H9 (cell line): Measurements from ENCODE around the gene ARHGAP5. TPM values are rescaled to one million over a fixed set of nuclear protein-coding genes. Genes with fewer than 3 reads are reported as not detected.

Experiments
- DNase-seq: peaks from one replicate; pipeline ENCODE4 v3.0.0-alpha.2; 2017
- H2AFZ ChIP-seq: one replicate; pipeline ENCODE4 v1.6.1; 2013; ENCODE audit warnings: mild to moderate bottlenecking, low read length, control low read depth, moderate library complexity
- H2AK5ac ChIP-seq: 2 replicates; pipeline ENCODE4 v1.6.1; 2013; ENCODE audit warnings: low read length, control low read depth, mixed read lengths; ENCODE audit not compliant: insufficient read length
- H2BK120ac ChIP-seq: one replicate; pipeline ENCODE4 v1.6.1; 2013; ENCODE audit warnings: low read depth, mild to moderate bottlenecking, low read length, control low read depth, inconsistent platforms; ENCODE audit not compliant: poor library complexity, severe bottlenecking
- H2BK12ac ChIP-seq: 2 replicates; pipeline ENCODE4 v1.6.1; 2013; ENCODE audit warnings: low read length, control low read depth, mixed read lengths, low read depth; ENCODE audit not compliant: insufficient read length
- H2BK15ac ChIP-seq: 2 replicates; pipeline ENCODE4 v1.6.1; 2013; ENCODE audit warnings: low read depth, low read length, control low read depth
- H2BK20ac ChIP-seq: one replicate; pipeline ENCODE4 v1.6.1; 2013; ENCODE audit warnings: low read depth, mild to moderate bottlenecking, low read length, control low read depth, inconsistent platforms; ENCODE audit not compliant: poor library complexity, severe bottlenecking
- H2BK5ac ChIP-seq: 2 replicates; pipeline ENCODE4 v1.6.1; 2013; ENCODE audit warnings: low read length, control low read depth, mixed read lengths; ENCODE audit not compliant: insufficient read length
- H3K14ac ChIP-seq: 2 replicates; pipeline ENCODE4 v1.6.1; 2013; ENCODE audit warnings: low read length, control low read depth; ENCODE audit not compliant: insufficient read depth
- H3K18ac ChIP-seq: 2 replicates; pipeline ENCODE4 v1.6.1; 2013; ENCODE audit warnings: low read depth, mild to moderate bottlenecking, mixed read lengths, low read length, control low read depth; ENCODE audit not compliant: insufficient read length
- H3K23ac ChIP-seq: 2 replicates; pipeline ENCODE4 v1.6.1; 2013; ENCODE audit warnings: low read length, control low read depth, mixed read lengths, low read depth; ENCODE audit not compliant: insufficient read length
- H3K23me2 ChIP-seq: 2 replicates; pipeline ENCODE4 v1.6.1; 2013; ENCODE audit warnings: low read depth, mild to moderate bottlenecking, mixed read lengths, low read length, control low read depth; ENCODE audit not compliant: insufficient read length, poor library complexity, severe bottlenecking
- H3K27ac ChIP-seq: 2 replicates; pipeline ENCODE4 v1.5.1; 2013; ENCODE audit warnings: low read length, control low read depth, mixed read lengths, low read depth; ENCODE audit not compliant: insufficient read length
- H3K27me3 ChIP-seq: 2 replicates; pipeline ENCODE4 v1.6.1; 2013; ENCODE audit warnings: low read length, control low read depth, inconsistent platforms; ENCODE audit not compliant: insufficient read depth
- H3K4ac ChIP-seq: 2 replicates; pipeline ENCODE4 v1.6.1; 2013; ENCODE audit warnings: low read depth, mild to moderate bottlenecking, control low read depth, inconsistent platforms, low read length, moderate library complexity
- H3K4me1 ChIP-seq: 2 replicates; pipeline ENCODE4 v1.6.1; 2013; ENCODE audit warnings: low read length, control low read depth, inconsistent platforms; ENCODE audit not compliant: insufficient read depth
- H3K4me2 ChIP-seq: 2 replicates; pipeline ENCODE4 v1.6.1; 2013; ENCODE audit warnings: low read length, control low read depth, mixed read lengths; ENCODE audit not compliant: insufficient read length, insufficient read depth
- H3K56ac ChIP-seq: 2 replicates; pipeline ENCODE4 v1.6.1; 2013; ENCODE audit warnings: low read depth, mild to moderate bottlenecking, mixed read lengths, low read length, control low read depth; ENCODE audit not compliant: insufficient read length
- H3K79me1 ChIP-seq: 2 replicates; pipeline ENCODE4 v1.6.1; 2013; ENCODE audit warnings: low read depth, mild to moderate bottlenecking, moderate library complexity, low read length, control low read depth, inconsistent platforms; ENCODE audit not compliant: insufficient read depth, poor library complexity, severe bottlenecking
- H3K79me2 ChIP-seq: 2 replicates; pipeline ENCODE4 v1.6.1; 2013; ENCODE audit warnings: low read length, control low read depth, inconsistent platforms; ENCODE audit not compliant: insufficient read depth
- H3K9ac ChIP-seq: 2 replicates; pipeline ENCODE4 v1.6.1; 2013; ENCODE audit warnings: low read length, control low read depth, mixed read lengths; ENCODE audit not compliant: insufficient read length; ENCODE audit errors: extremely low read depth
- H3K9me3 ChIP-seq: one replicate; pipeline ENCODE4 v1.6.1; 2013; ENCODE audit warnings: low read depth, low read length, inconsistent platforms; ENCODE audit not compliant: control insufficient read depth
- H3T11ph ChIP-seq: one replicate; pipeline ENCODE4 v1.6.1; 2013; ENCODE audit warnings: mild to moderate bottlenecking, low read length, control low read depth, inconsistent platforms
- H4K20me1 ChIP-seq: one replicate; pipeline ENCODE4 v1.6.1; 2013; ENCODE audit not compliant: control insufficient read depth, insufficient read length, insufficient read depth
- H4K5ac ChIP-seq: 2 replicates; pipeline ENCODE4 v1.6.1; 2013; ENCODE audit warnings: low read depth, mild to moderate bottlenecking, mixed read lengths, low read length, control low read depth; ENCODE audit not compliant: insufficient read length
- H4K8ac ChIP-seq: replicated peaks from 2 replicates; pipeline ENCODE4 v1.6.1; 2013; ENCODE audit warnings: low read length, control low read depth, mixed read lengths, low read depth; ENCODE audit not compliant: insufficient read length
- H4K91ac ChIP-seq: 2 replicates; pipeline ENCODE4 v1.6.1; 2013; ENCODE audit warnings: low read depth, mild to moderate bottlenecking, moderate library complexity, mixed read lengths, low read length, control low read depth; ENCODE audit not compliant: insufficient read length
- H3K27ac Mint-ChIP-seq, 3 experiments: 2 replicates in 2 of 3; 3 replicates in 1 of 3; pipeline ENCODE4 v1.8.0; 2020 to 2021; ENCODE audit warnings: mixed read lengths in 3 of 3, mild to moderate bottlenecking in 1 of 3, moderate library complexity in 1 of 3
- H3K27me3 Mint-ChIP-seq: 2 replicates; pipeline ENCODE4 v1.8.0; 2021; ENCODE audit warnings: low read depth, mild to moderate bottlenecking, moderate library complexity, mixed read lengths
- H3K36me3 Mint-ChIP-seq, 3 experiments: 2 replicates in 2 of 3; 3 replicates in 1 of 3; pipeline ENCODE4 v1.8.0; 2020 to 2021; ENCODE audit warnings: low read depth in 3 of 3, mixed read lengths in 3 of 3; ENCODE audit not compliant: insufficient read depth in 1 of 3
- H3K4me1 Mint-ChIP-seq, 2 experiments: 2 replicates each; pipeline ENCODE4 v1.8.0; 2020; ENCODE audit warnings: mixed read lengths in 2 of 2
- H3K4me3 Mint-ChIP-seq, 2 experiments: 2 replicates in 1 of 2; 3 replicates in 1 of 2; pipeline ENCODE4 v1.8.0; 2020 to 2021; ENCODE audit warnings: mild to moderate bottlenecking in 2 of 2, mixed read lengths in 2 of 2, moderate library complexity in 1 of 2
- H3K9me3 Mint-ChIP-seq, 2 experiments: 2 replicates in 1 of 2; 3 replicates in 1 of 2; pipeline ENCODE4 v1.8.0; 2020; ENCODE audit warnings: mild to moderate bottlenecking in 2 of 2, mixed read lengths in 2 of 2, moderate library complexity in 1 of 2
- WGBS: extraction: QIAGEN DNeasy Blood & Tissue Kit; methylation state at CpG from one replicate; pipeline ENCODE4 v1.1.7; 2013; ENCODE audit warnings: missing lambda C conversion rate, low lambda C conversion rate, mixed read lengths; ENCODE audit not compliant: insufficient read length; ENCODE audit errors: extremely low coverage; 5-methylcytosine and 5-hydroxymethylcytosine counted together
- total RNA-seq: library from RNA; stranded (reverse); gene quantifications from 2 replicates; pipeline ENCODE4 v1.2.1, GENCODE V29; 2021
- TF ChIP-seq, protein P1 (sequence below): fragments of 200-600 bp; sonication (generic); conservative IDR thresholded peaks from 3 replicates; pipeline ENCODE4 v1.8.0; 2021; ENCODE audit warnings: antibody characterized with exemption, mild to moderate bottlenecking

ARHGAP5 gene
- total RNA-seq, 1 experiment from 2014 or later, result 73.8 TPM

DNA sequence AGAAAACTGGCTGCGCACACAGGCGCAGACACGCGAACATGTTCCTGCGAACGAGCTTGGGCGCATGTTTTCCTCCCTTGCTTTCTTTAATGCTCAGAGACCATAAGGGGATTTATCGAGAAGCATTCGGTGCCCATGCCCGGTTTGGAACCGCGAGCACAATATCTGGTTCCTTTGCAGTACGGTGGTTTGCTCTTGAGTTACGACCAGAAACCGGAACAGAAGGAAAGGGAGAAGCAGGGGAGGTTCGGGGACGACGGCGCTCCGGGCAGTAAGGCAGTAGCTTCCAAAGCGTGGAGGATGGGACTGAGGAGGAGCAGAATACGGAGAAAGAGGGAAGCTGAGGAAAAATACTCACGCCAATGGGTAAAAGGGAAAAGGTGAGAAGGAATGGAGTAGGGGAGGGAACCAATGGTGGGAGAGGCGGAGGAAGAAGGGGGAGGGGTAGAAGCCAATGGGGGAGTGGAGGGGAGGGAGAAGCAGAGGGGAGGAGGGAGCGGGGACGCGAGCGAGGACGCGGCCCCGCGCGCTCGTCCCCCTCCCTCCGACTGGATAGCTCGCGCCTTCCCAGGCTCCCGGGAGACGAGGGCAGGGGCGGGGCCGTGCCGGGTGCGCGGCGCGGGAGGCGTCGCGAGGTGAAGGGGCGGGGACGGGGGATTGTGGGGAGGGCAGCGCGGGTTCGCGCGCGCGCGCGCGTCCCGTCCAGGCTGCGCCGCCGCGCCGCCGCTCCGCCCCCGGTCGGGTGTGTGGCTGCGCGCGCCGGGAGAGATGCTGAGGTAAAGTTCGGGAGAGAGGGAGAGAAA is 625 bp upstream of the ARHGAP5 start:
- Histone ChIP-seq H3K18ac (peak overlapping the region; percentile 66), H3K27ac (peak overlapping the region; percentile 66), H4K91ac (no peak overlapping the region), H3K4ac (no peak overlapping the region), H3K23ac (no peak overlapping the region), H4K20me1 (no peaks in the 10 kb centered on the region), H2AFZ (no peak overlapping the region), H3K4me2 (peak overlapping the region; percentile 68), H3K79me2 (peaks cover 8% of the 10 kb centered on the region; the same call in 1 of the 2 replicates), H4K8ac (no peak overlapping the region), H3K23me2 (peaks cover 11% of the 10 kb centered on the region), H2BK5ac (no peak overlapping the region), H2BK12ac (no peak overlapping the region), H3K9me3 (no peaks in the 10 kb centered on the region), H3K79me1 (no peaks in the 10 kb centered on the region), H3K4me1 (no peaks in the 10 kb centered on the region; the same call in 1 of the 2 replicates), H2AK5ac (no peak overlapping the region), H3K27me3 (no peaks in the 10 kb centered on the region), H3K56ac (no peak overlapping the region), H3K14ac (peak overlapping the region; percentile 76; the same call in 1 of the 2 replicates), H2BK15ac (no peak overlapping the region), H4K5ac (no peak overlapping the region), H2BK120ac (no peak overlapping the region), H2BK20ac (no peak overlapping the region), H3K9ac (peak overlapping the region; percentile 60), H3T11ph (no peak overlapping the region)
- TF ChIP-seq, protein P1, sequence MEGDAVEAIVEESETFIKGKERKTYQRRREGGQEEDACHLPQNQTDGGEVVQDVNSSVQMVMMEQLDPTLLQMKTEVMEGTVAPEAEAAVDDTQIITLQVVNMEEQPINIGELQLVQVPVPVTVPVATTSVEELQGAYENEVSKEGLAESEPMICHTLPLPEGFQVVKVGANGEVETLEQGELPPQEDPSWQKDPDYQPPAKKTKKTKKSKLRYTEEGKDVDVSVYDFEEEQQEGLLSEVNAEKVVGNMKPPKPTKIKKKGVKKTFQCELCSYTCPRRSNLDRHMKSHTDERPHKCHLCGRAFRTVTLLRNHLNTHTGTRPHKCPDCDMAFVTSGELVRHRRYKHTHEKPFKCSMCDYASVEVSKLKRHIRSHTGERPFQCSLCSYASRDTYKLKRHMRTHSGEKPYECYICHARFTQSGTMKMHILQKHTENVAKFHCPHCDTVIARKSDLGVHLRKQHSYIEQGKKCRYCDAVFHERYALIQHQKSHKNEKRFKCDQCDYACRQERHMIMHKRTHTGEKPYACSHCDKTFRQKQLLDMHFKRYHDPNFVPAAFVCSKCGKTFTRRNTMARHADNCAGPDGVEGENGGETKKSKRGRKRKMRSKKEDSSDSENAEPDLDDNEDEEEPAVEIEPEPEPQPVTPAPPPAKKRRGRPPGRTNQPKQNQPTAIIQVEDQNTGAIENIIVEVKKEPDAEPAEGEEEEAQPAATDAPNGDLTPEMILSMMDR, result no peak
- H3K36me3 Mint-ChIP-seq, result no peaks in the 10 kb centered on the region; a peak in 1 of 7 replicates
- peaks cover 26% of the 10 kb centered on the region in 2 experiments for H3K4me1 Mint-ChIP-seq
- H3K27me3 Mint-ChIP-seq, result no peaks in the 10 kb centered on the region
- DNase-seq, result peak; percentile 95
- peak overlapping the region; percentile 98 to 100 (median 99) for H3K27ac Mint-ChIP-seq
- no CpG with 5 or more reads among the region's 76 CpGs for WGBS
- peak overlapping the region; percentile 96 to 98 for H3K4me3 Mint-ChIP-seq
- no peaks in the 10 kb centered on the region; a peak in 1 of 5 replicates for H3K9me3 Mint-ChIP-seq
